DMS153 (cell line): ENCODE measurements around the gene PRRT4.

Experiments
- DNase-seq: peaks from one replicate; lab custom pipeline; 2025; lab: John Stamatoyannopoulos, UW

Gene PRRT4

DNA sequence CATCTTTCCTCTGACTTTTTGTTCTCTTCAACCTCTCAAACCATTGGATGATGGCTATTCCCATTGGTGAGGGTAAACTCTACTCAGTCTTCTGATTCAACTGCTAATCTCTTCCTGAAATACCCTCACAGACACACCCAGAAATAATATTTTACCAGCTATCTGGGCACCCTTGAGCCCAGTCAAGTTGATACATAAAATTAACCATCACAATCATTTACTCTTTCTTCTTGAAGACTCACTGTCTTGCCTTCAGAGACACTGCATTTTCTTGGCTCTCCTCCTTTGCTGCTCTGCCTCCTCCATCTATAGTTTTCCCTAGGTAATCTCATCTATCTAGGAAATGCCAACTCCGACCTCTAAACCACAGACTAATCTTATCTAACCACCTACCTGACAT is 12.6 kb upstream of the PRRT4 start:
- DNase-seq: no peak

DNA sequence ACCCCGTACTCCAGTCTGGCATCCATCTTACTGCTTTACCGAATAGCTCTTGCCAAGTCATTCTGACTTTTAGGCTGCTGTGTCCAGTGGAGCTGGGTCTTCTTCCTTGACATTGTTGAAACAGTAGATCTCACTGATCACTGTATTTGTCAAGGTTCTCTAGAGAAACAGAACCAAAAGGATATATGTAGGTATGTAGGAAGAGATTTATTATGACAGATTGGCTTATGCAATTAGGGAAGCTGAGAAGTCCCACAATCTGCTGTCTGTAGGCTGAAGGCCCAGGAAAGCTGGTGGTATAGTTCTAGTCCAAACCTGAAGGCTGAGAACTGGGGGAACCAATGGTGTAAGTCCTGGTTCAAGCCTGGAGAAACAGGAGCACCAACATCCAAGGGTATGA is 12.1 kb upstream of the PRRT4 start:
- no peak for DNase-seq

DNA sequence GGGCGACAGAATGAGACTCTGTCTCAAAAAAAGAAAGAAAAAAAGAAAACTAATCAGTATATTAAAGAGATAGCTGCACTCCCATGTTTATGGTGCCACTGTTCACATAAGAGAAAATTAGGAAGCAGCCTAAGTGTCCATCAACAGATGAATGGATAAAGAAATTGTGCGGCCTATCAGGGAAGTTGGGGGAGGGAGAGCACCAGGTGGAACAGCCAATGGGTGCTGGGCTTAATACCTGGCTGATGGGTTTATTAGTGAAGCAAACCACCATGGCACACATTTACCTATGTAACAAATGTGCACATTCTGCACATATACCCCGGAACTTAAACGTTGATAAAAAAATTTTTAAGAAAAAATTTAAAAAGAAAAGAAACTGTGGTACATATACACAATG is 9.0 kb upstream of the PRRT4 start:
- DNase-seq: no peak

- DNase-seq: no peak
These were observed 5.5 kb upstream of the PRRT4 start for GRCh38 chr7:128366986-128367385.

GRCh38 chr7:128366300-128366699 is 4.8 kb upstream of the PRRT4 start:
- DNase-seq: no peak

DNA sequence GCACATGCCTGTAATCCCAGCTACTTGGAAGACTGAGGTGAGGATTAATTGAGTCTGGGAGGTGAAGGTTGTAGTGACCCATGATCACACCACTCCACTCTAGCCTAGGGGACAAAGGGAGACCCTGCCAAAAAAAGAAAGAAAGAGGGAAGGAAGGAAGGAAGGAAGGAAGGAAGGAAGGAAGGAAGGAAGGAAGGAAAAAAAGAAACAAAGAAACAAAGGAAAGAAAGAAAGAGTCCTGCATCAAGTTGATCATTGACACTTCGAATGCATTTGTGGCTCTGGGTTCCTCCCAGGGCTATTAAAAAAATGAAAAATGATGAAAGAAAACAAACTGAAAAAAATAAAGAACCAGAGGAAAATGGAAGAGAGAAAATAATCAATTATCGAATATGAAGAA is 3.9 kb upstream of the PRRT4 start:
- no peak for DNase-seq

DNA sequence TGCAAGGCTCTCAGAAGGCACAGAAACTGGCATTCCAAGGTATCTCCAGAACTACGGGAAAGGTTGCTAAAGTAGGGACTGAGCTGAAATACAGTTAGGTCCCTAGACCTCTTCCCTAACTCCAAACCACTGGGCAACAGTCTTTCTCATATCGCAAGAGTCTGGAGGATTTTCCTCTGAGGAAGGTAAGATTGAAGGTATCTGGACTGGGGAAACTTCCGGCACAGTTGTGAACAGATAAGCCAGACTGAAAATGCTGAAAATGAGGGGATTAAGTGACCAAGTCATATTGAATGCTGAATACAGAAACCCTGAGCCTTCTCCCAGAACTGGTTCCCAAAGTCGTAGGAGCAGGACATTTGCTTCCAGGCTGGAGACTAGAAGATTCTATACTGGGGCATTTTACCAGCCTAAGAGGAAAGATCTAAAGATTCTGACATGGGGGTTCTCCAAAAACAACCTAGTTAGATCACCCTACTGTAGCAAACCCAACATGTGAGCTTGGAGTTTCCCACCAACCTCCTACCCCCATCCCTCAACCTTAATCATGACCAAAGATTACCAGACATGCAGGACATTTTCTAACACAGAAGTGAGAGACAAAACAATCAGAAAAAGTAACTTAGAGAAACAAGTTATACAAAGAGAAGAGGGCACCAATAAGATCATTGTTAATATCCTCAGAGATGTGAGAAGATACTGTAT is 2.8 kb upstream of the PRRT4 start:
- DNase-seq: no peak

DNA sequence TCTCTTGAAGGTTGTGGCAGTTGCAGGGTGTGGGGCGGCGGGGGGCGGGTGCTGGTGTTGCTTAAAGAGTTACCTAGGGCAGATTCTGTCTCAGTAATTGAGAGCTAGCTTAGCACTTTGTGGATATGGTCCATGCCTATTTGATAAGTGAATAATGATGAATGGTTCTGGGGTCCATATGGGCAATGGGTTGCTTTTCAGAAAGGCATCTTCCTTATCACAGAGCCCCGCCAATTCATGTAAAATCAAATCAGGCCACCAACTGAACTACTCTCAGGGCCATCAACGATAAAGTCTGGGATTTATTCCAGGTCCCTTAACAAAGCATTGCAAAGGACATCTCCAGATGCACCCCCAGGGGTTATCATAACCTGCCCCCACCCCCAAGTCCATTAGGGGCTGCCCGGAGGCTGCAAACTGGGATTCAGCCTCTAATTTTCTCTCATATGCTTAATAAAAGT is 1.8 kb upstream of the PRRT4 start:
- no peak for DNase-seq

GRCh38 chr7:128362670-128363069 is 1.2 kb upstream of the PRRT4 start:
- DNase-seq: no peak

- no peak for DNase-seq
These were observed 1.2 kb downstream of the PRRT4 start for GRCh38 chr7:128360359-128360678.

GRCh38 chr7:128359939-128360338 is 1.6 kb downstream of the PRRT4 start:
- DNase-seq: no peak

DNA sequence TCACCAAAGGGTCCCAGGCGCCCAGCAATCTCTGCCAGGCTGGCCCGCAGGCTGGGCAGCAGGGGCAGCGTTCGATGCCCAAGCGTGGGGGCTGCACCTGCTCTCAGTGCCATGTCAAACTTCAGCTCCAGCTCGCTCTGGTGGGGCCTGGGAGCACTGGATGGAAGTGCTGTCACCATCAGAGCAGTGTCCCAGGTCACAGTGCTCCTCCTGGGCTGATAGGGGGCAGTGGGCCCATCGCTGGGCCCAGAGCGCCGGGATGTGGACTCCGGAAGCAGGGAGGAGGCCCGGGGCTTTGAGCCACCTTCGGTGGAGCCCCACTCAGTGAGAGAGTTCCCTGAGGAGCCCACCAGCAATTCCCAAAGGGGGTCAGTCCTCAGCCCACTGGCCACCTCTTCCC is 2.2 kb downstream of the PRRT4 start:
- DNase-seq: no peak

GRCh38 chr7:128358233-128358632 is 3.3 kb downstream of the PRRT4 start:
- DNase-seq: no peak

DNA sequence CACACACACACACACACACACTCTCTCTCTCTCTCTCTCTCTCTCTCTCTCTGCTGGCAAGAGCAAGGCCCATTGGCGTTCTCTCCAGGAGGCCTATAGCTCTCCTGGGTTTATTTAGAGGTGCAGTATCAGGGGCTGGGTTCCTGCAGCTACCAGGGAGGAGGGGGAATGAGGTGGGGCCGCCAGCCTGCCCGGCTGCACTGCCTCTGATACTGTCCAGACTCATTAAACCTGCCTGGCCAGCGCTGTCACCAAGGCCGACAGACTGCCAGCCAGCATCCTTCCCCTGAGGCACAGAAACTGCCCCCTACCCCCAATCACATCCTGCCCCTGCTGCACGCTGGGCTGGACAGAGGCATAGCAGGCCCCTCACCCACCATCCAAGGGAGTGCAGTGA is 4.3 kb downstream of the PRRT4 start:
- DNase-seq: no peak

GRCh38 chr7:128356546-128357216 is 4.8 kb downstream of the PRRT4 start:
- no peak for DNase-seq

GRCh38 chr7:128353610-128354009 is 7.9 kb downstream of the PRRT4 start:
- DNase-seq: no peak

DNA sequence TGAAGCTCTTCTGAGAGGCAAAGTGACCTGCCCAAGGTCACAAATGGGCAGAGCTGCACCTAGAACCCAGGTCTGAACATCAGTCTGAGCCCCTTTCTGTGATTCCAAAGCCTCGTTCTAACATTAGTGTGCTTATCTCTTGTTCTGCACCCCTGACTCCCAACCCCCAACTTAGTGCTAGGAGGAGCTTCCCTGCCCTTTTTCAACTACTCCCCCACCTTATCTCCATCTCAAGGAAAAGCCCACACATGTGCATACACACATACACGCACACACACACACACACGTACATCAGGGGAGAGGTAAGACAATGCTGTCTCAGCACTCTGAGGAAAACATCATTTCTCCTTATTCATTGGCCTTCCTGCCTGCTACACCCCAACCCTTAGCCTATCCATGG is 8.3 kb downstream of the PRRT4 start:
- DNase-seq: no peak

GRCh38 chr7:128352636-128353035 is 8.9 kb downstream of the PRRT4 start:
- DNase-seq: no peak

DNA sequence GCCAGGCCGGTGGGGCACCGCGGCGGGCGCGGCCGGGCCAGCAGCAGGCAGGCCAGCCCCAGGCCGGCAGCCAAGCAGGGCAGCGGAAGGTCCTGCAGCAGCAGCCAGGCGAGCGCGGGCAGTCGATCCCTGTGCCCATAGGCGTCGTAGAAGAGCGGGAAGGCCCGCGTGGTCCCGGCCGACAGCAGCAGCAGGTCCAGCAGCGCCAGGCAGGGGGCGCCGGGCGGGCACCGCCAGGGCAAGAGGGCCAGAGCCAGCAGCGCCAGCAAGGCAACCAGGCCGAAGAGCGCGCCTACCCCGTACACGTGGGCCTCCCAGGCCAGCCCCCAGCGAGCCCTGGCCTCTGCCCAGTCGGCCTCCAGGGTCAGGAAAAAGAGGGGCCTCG is 9.3 kb downstream of the PRRT4 start:
- peak; percentile 11 for DNase-seq

DNA sequence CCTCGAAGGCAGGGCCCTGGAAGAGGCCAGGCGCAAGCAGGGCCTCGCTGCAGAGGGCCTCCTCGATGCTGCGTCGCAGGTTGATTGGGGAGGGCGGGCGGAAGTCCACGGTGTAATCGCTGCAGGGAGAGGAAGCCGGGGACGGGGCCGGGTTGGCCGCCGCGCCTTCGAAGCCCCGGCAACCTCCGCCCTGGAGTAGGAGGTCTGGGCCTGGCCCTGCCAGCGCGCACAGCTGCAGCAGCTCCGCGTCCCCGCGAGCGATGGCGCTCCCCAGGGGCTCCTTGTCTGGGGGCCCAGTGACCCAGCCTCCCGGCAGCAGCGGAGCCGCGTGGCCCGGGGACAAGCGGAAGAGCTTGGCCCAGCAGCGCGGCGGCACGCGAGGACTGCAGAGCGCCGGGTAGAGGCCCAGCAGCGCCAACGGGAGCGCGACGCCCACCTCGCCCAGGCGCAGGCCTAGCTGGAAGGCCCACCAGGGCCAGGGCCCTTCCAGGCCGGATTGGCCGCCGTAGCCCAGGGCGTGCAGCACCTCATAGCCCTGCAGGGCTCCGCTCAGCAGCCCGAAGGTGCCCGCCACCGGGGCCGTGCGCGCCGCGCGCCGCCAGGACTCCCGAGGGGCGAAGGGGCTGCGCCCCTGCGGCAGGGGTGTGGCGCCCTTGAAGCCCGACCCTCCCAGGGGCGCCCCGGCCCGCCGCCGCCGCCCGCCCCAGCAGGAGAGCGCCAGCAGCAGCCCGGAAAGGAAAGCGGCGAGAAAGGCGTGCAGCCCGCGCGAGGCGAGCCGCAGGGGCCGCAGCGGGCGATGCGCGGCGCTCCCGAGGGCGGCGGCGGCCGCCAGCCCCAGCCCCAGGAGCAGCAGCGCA is 10.0 kb downstream of the PRRT4 start:
- DNase-seq: peak; percentile 48

DNA sequence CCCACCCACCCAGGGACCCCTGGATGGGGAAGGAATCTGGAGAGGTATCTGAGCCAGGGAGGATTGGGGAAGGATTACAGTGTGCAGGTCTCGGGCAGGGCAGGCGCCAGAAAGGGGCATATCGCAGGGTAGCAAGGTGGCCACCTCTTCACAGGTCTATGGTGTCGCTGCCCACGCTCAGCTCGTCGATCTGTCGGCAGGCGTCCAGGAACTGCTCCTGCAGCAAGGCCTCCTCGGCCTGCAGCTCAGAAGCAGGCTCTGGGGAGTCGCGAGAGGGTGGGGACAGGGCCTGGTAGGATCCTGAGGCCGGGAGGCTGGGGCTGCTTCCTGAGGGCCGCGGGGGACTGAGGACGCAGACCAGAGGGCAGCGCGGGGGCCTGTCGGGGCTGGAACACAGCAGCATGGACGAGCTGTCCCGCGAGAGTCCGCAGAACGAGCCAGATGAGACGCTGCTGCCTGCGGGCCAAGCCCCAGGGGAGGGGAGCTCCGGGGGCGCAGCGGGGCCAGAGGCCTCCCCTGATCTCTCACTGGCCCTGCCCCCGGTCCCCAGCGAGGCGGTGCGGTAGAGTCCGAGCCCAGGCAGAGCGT is 10.7 kb downstream of the PRRT4 start:
- peak; percentile 48 for DNase-seq

GRCh38 chr7:128349466-128349825 is 12.0 kb downstream of the PRRT4 start:
- no peak for DNase-seq

DNA sequence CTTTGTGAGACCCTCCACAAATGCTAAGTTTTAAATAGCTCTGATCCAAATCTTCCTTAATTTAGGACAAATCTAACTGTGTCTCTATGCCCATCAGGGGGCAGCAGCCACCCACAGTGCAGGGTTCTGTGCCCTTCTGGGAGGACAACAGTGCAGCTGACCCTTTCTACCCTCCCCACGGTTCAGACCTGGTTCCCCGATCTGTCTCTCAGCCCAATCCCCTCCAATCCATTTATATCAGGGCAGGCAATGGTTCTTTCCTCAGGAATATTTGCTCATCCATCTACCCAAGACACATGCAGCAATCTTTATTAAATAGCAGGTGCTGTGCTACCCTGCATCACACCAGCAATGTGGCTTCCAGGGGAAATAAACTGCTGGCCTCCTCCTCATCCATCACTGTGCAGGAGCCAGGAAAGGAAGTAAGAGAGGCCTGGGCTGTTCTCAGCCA is 13.8 kb downstream of the PRRT4 start:
- DNase-seq: peak; percentile 24
